H9 (cell line): ENCODE measurements around the gene RRP12. TPM values are rescaled to one million over a fixed set of nuclear protein-coding genes. Genes with fewer than 3 reads are reported as not detected.
A peak's percentile ranks its signal among the peaks of the same experiment; 100 is the strongest.

Experiments
- DNase-seq: peaks from one replicate; pipeline ENCODE4 v3.0.0-alpha.2; 2017
- H2AFZ ChIP-seq: one replicate; pipeline ENCODE4 v1.6.1; 2013; ENCODE audit warnings: mild to moderate bottlenecking, low read length, control low read depth, moderate library complexity
- H2AK5ac ChIP-seq: 2 replicates; pipeline ENCODE4 v1.6.1; 2013; ENCODE audit warnings: low read length, control low read depth, mixed read lengths; ENCODE audit not compliant: insufficient read length
- H2BK120ac ChIP-seq: one replicate; pipeline ENCODE4 v1.6.1; 2013; ENCODE audit warnings: low read depth, mild to moderate bottlenecking, low read length, control low read depth, inconsistent platforms; ENCODE audit not compliant: poor library complexity, severe bottlenecking
- H2BK12ac ChIP-seq: 2 replicates; pipeline ENCODE4 v1.6.1; 2013; ENCODE audit warnings: low read length, control low read depth, mixed read lengths, low read depth; ENCODE audit not compliant: insufficient read length
- H2BK15ac ChIP-seq: 2 replicates; pipeline ENCODE4 v1.6.1; 2013; ENCODE audit warnings: low read depth, low read length, control low read depth
- H2BK20ac ChIP-seq: one replicate; pipeline ENCODE4 v1.6.1; 2013; ENCODE audit warnings: low read depth, mild to moderate bottlenecking, low read length, control low read depth, inconsistent platforms; ENCODE audit not compliant: poor library complexity, severe bottlenecking
- H2BK5ac ChIP-seq: 2 replicates; pipeline ENCODE4 v1.6.1; 2013; ENCODE audit warnings: low read length, control low read depth, mixed read lengths; ENCODE audit not compliant: insufficient read length
- H3K14ac ChIP-seq: 2 replicates; pipeline ENCODE4 v1.6.1; 2013; ENCODE audit warnings: low read length, control low read depth; ENCODE audit not compliant: insufficient read depth
- H3K18ac ChIP-seq: 2 replicates; pipeline ENCODE4 v1.6.1; 2013; ENCODE audit warnings: low read depth, mild to moderate bottlenecking, mixed read lengths, low read length, control low read depth; ENCODE audit not compliant: insufficient read length
- H3K23ac ChIP-seq: 2 replicates; pipeline ENCODE4 v1.6.1; 2013; ENCODE audit warnings: low read length, control low read depth, mixed read lengths, low read depth; ENCODE audit not compliant: insufficient read length
- H3K23me2 ChIP-seq: 2 replicates; pipeline ENCODE4 v1.6.1; 2013; ENCODE audit warnings: low read depth, mild to moderate bottlenecking, mixed read lengths, low read length, control low read depth; ENCODE audit not compliant: insufficient read length, poor library complexity, severe bottlenecking
- H3K27ac ChIP-seq: 2 replicates; pipeline ENCODE4 v1.5.1; 2013; ENCODE audit warnings: low read length, control low read depth, mixed read lengths, low read depth; ENCODE audit not compliant: insufficient read length
- H3K27me3 ChIP-seq: 2 replicates; pipeline ENCODE4 v1.6.1; 2013; ENCODE audit warnings: low read length, control low read depth, inconsistent platforms; ENCODE audit not compliant: insufficient read depth
- H3K4ac ChIP-seq: 2 replicates; pipeline ENCODE4 v1.6.1; 2013; ENCODE audit warnings: low read depth, mild to moderate bottlenecking, control low read depth, inconsistent platforms, low read length, moderate library complexity
- H3K4me1 ChIP-seq: 2 replicates; pipeline ENCODE4 v1.6.1; 2013; ENCODE audit warnings: low read length, control low read depth, inconsistent platforms; ENCODE audit not compliant: insufficient read depth
- H3K4me2 ChIP-seq: 2 replicates; pipeline ENCODE4 v1.6.1; 2013; ENCODE audit warnings: low read length, control low read depth, mixed read lengths; ENCODE audit not compliant: insufficient read length, insufficient read depth
- H3K56ac ChIP-seq: 2 replicates; pipeline ENCODE4 v1.6.1; 2013; ENCODE audit warnings: low read depth, mild to moderate bottlenecking, mixed read lengths, low read length, control low read depth; ENCODE audit not compliant: insufficient read length
- H3K79me1 ChIP-seq: 2 replicates; pipeline ENCODE4 v1.6.1; 2013; ENCODE audit warnings: low read depth, mild to moderate bottlenecking, moderate library complexity, low read length, control low read depth, inconsistent platforms; ENCODE audit not compliant: insufficient read depth, poor library complexity, severe bottlenecking
- H3K79me2 ChIP-seq: 2 replicates; pipeline ENCODE4 v1.6.1; 2013; ENCODE audit warnings: low read length, control low read depth, inconsistent platforms; ENCODE audit not compliant: insufficient read depth
- H3K9ac ChIP-seq: 2 replicates; pipeline ENCODE4 v1.6.1; 2013; ENCODE audit warnings: low read length, control low read depth, mixed read lengths; ENCODE audit not compliant: insufficient read length; ENCODE audit errors: extremely low read depth
- H3K9me3 ChIP-seq: one replicate; pipeline ENCODE4 v1.6.1; 2013; ENCODE audit warnings: low read depth, low read length, inconsistent platforms; ENCODE audit not compliant: control insufficient read depth
- H3T11ph ChIP-seq: one replicate; pipeline ENCODE4 v1.6.1; 2013; ENCODE audit warnings: mild to moderate bottlenecking, low read length, control low read depth, inconsistent platforms
- H4K20me1 ChIP-seq: one replicate; pipeline ENCODE4 v1.6.1; 2013; ENCODE audit not compliant: control insufficient read depth, insufficient read length, insufficient read depth
- H4K5ac ChIP-seq: 2 replicates; pipeline ENCODE4 v1.6.1; 2013; ENCODE audit warnings: low read depth, mild to moderate bottlenecking, mixed read lengths, low read length, control low read depth; ENCODE audit not compliant: insufficient read length
- H4K8ac ChIP-seq: replicated peaks from 2 replicates; pipeline ENCODE4 v1.6.1; 2013; ENCODE audit warnings: low read length, control low read depth, mixed read lengths, low read depth; ENCODE audit not compliant: insufficient read length
- H4K91ac ChIP-seq: 2 replicates; pipeline ENCODE4 v1.6.1; 2013; ENCODE audit warnings: low read depth, mild to moderate bottlenecking, moderate library complexity, mixed read lengths, low read length, control low read depth; ENCODE audit not compliant: insufficient read length
- H3K27ac Mint-ChIP-seq, 3 experiments: 2 replicates in 2 of 3; 3 replicates in 1 of 3; pipeline ENCODE4 v1.8.0; 2020 to 2021; ENCODE audit warnings: mixed read lengths in 3 of 3, mild to moderate bottlenecking in 1 of 3, moderate library complexity in 1 of 3
- H3K27me3 Mint-ChIP-seq: 2 replicates; pipeline ENCODE4 v1.8.0; 2021; ENCODE audit warnings: low read depth, mild to moderate bottlenecking, moderate library complexity, mixed read lengths
- H3K36me3 Mint-ChIP-seq, 3 experiments: 2 replicates in 2 of 3; 3 replicates in 1 of 3; pipeline ENCODE4 v1.8.0; 2020 to 2021; ENCODE audit warnings: low read depth in 3 of 3, mixed read lengths in 3 of 3; ENCODE audit not compliant: insufficient read depth in 1 of 3
- H3K4me1 Mint-ChIP-seq, 2 experiments: 2 replicates each; pipeline ENCODE4 v1.8.0; 2020; ENCODE audit warnings: mixed read lengths in 2 of 2
- H3K4me3 Mint-ChIP-seq, 2 experiments: 2 replicates in 1 of 2; 3 replicates in 1 of 2; pipeline ENCODE4 v1.8.0; 2020 to 2021; ENCODE audit warnings: mild to moderate bottlenecking in 2 of 2, mixed read lengths in 2 of 2, moderate library complexity in 1 of 2
- H3K9me3 Mint-ChIP-seq, 2 experiments: 2 replicates in 1 of 2; 3 replicates in 1 of 2; pipeline ENCODE4 v1.8.0; 2020; ENCODE audit warnings: mild to moderate bottlenecking in 2 of 2, mixed read lengths in 2 of 2, moderate library complexity in 1 of 2
- WGBS: extraction: QIAGEN DNeasy Blood & Tissue Kit; methylation state at CpG from one replicate; pipeline ENCODE4 v1.1.7; 2013; ENCODE audit warnings: missing lambda C conversion rate, low lambda C conversion rate, mixed read lengths; ENCODE audit not compliant: insufficient read length; ENCODE audit errors: extremely low coverage; 5-methylcytosine and 5-hydroxymethylcytosine counted together
- total RNA-seq: library from RNA; stranded (reverse); gene quantifications from 2 replicates; pipeline ENCODE4 v1.2.1, GENCODE V29; 2021
- TF ChIP-seq, protein P1 (sequence below): fragments of 200-600 bp; sonication (generic); conservative IDR thresholded peaks from 3 replicates; pipeline ENCODE4 v1.8.0; 2021; ENCODE audit warnings: antibody characterized with exemption, mild to moderate bottlenecking

Gene RRP12
- total RNA-seq, 1 experiment from 2014 or later: 71.6 TPM

DNA sequence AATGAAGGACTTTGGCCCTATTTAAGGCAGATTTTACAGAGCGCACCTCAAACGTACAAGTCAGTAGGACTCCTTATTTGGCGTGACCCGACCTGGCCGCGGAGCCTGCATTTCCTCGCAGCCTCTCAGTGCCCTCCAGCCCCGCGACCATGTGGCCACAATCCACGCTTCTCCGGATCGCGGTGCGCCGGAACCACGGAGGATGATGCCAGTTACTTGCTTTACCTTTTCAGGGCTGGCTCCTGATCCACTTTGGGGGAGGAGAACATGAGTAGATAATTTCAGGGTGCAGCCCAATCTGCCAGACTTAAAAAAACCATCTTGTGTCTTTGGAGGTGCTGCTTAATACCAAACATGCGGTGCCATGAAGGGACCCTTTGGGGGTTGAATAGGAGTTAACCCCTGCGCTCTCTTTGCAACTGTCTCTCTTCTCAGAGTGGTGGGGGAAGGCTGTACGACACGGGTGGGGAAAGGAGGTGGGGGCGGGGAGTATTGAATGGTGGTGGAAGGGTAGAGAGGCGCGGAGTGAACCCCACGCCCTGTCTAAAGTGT lies 80.6 kb downstream of the RRP12 start:
- no peaks in the 10 kb centered on the region for H3K36me3 Mint-ChIP-seq
- peak overlapping the region; percentile 72 to 85 for H3K4me3 Mint-ChIP-seq
- Histone ChIP-seq H3T11ph (no peak overlapping the region), H4K91ac (no peak overlapping the region), H4K20me1 (no peaks in the 10 kb centered on the region), H2BK5ac (no peak overlapping the region), H3K79me2 (no peaks in the 10 kb centered on the region), H2BK12ac (no peak overlapping the region), H2BK120ac (no peak overlapping the region), H3K14ac (no peak overlapping the region), H3K23me2 (peaks cover 23% of the 10 kb centered on the region), H3K4me1 (peaks cover 3% of the 10 kb centered on the region; the same call in 1 of the 2 replicates), H3K4me2 (peak overlapping the region; percentile 72), H3K27ac (no peak overlapping the region), H2AK5ac (no peak overlapping the region), H3K9me3 (no peaks in the 10 kb centered on the region), H3K79me1 (no peaks in the 10 kb centered on the region), H3K4ac (no peak overlapping the region), H3K27me3 (peaks cover 9% of the 10 kb centered on the region; the same call in 1 of the 2 replicates), H4K8ac (no peak overlapping the region), H3K23ac (no peak overlapping the region), H4K5ac (no peak overlapping the region), H2BK15ac (no peak overlapping the region), H3K56ac (no peak overlapping the region), H2BK20ac (no peak overlapping the region), H3K18ac (no peak overlapping the region), H2AFZ (no peak overlapping the region), H3K9ac (no peak overlapping the region)
- 0 out of 7 replicates have a peak overlapping the region, but pooled peaks of 1 of the 3 experiments have one; percentile 35 for H3K27ac Mint-ChIP-seq
- TF ChIP-seq, protein P1, sequence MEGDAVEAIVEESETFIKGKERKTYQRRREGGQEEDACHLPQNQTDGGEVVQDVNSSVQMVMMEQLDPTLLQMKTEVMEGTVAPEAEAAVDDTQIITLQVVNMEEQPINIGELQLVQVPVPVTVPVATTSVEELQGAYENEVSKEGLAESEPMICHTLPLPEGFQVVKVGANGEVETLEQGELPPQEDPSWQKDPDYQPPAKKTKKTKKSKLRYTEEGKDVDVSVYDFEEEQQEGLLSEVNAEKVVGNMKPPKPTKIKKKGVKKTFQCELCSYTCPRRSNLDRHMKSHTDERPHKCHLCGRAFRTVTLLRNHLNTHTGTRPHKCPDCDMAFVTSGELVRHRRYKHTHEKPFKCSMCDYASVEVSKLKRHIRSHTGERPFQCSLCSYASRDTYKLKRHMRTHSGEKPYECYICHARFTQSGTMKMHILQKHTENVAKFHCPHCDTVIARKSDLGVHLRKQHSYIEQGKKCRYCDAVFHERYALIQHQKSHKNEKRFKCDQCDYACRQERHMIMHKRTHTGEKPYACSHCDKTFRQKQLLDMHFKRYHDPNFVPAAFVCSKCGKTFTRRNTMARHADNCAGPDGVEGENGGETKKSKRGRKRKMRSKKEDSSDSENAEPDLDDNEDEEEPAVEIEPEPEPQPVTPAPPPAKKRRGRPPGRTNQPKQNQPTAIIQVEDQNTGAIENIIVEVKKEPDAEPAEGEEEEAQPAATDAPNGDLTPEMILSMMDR: no peak
- H3K4me1 Mint-ChIP-seq: peaks cover 32 to 34% of the 10 kb centered on the region in 2 experiments
- WGBS: no CpG with 5 or more reads among the region's 24 CpGs
- no peaks in the 10 kb centered on the region; a peak in 1 of 5 replicates for H3K9me3 Mint-ChIP-seq
- peaks cover 33% of the 10 kb centered on the region for H3K27me3 Mint-ChIP-seq
- peak; percentile 34 for DNase-seq
